ENCODE measurements around the gene MKNK1.

DNA sequence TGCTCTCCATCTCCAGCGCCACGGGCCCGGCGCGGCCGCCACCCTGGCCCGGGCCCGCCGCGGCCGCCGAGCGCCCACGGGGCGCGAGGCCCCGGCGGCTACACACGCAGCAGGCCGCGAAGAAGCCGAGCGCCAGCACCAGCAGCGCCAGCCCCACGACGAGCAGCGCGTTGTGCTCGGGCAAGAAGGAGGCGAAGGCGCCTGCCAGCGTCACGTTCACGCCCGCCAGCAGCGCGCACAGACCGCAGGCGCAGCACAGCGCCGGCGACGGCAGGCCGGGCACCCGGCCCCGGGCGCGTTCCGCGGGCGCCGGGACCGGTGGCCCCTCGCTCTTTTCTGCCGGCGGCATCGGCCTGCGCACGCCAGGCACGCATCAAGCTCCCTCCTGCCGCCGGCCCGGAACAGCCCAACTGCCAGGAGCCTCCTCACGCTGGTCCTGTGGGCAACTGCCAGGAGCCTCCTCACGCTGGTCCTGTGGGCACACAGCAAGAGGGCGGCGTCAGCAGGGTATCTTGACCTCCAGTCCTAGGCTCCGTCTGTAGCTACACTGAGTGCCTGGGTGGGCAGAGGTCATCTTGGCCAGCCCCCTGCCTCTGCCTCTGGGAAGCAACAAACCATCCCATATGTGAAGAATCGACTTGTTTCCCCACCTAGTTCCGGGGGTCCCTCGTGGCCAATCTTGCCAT is 70.7 kb downstream of the MKNK1 start:
- TF ChIP-seq, protein P1, sequence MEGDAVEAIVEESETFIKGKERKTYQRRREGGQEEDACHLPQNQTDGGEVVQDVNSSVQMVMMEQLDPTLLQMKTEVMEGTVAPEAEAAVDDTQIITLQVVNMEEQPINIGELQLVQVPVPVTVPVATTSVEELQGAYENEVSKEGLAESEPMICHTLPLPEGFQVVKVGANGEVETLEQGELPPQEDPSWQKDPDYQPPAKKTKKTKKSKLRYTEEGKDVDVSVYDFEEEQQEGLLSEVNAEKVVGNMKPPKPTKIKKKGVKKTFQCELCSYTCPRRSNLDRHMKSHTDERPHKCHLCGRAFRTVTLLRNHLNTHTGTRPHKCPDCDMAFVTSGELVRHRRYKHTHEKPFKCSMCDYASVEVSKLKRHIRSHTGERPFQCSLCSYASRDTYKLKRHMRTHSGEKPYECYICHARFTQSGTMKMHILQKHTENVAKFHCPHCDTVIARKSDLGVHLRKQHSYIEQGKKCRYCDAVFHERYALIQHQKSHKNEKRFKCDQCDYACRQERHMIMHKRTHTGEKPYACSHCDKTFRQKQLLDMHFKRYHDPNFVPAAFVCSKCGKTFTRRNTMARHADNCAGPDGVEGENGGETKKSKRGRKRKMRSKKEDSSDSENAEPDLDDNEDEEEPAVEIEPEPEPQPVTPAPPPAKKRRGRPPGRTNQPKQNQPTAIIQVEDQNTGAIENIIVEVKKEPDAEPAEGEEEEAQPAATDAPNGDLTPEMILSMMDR (conservative IDR thresholded peaks at IDR 0.05; ENCODE audit: low read length), result no peak
- TF ChIP-seq EZH2phosphoT487 (IDR thresholded peaks at IDR 0.05; ENCODE audit: borderline replicate concordance), result no peak
